Skin of body (tissue), 2 donors: ENCODE measurements around the gene PRSS27. TPM values are rescaled to one million over a fixed set of nuclear protein-coding genes. Genes with fewer than 3 reads are reported as not detected.
"Not testable (repeated sequence)": the region's sequence is repeated elsewhere in the genome, so short reads cannot be mapped to it uniquely, and the experiment has no call there.

Experiments
- DNase-seq: peaks from one replicate; lab custom pipeline; 2025; lab: John Stamatoyannopoulos, UW
- total RNA-seq: library from RNA; depleted of rRNA; stranded (reverse); fragments of >200 nt; gene quantifications from one replicate; pipeline ENCODE4 v1.2.3, GENCODE V29; 2014

PRSS27 gene
- total RNA-seq, 1 donor from 2014 or later: 0.39 TPM

DNA sequence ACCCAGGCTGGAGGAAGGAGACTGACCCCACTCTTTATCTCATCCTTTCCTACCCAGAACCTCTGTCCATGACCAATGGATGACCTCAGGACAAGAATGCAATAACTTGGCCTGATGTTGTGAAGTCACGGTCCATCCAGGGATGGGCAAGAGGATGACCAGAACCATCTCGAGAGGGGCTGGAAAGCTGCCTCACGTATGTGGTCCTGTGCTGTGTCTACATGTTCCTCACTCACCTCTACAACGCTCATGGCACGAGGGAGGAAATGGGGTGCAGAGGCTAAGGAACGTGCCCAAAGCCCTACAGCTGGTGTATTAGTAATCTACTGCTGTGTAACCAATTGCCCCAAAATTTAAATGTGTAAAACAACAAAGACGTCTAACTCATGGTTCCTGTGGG is 45.0 kb downstream of the PRSS27 start:
- DNase-seq: no peak

DNA sequence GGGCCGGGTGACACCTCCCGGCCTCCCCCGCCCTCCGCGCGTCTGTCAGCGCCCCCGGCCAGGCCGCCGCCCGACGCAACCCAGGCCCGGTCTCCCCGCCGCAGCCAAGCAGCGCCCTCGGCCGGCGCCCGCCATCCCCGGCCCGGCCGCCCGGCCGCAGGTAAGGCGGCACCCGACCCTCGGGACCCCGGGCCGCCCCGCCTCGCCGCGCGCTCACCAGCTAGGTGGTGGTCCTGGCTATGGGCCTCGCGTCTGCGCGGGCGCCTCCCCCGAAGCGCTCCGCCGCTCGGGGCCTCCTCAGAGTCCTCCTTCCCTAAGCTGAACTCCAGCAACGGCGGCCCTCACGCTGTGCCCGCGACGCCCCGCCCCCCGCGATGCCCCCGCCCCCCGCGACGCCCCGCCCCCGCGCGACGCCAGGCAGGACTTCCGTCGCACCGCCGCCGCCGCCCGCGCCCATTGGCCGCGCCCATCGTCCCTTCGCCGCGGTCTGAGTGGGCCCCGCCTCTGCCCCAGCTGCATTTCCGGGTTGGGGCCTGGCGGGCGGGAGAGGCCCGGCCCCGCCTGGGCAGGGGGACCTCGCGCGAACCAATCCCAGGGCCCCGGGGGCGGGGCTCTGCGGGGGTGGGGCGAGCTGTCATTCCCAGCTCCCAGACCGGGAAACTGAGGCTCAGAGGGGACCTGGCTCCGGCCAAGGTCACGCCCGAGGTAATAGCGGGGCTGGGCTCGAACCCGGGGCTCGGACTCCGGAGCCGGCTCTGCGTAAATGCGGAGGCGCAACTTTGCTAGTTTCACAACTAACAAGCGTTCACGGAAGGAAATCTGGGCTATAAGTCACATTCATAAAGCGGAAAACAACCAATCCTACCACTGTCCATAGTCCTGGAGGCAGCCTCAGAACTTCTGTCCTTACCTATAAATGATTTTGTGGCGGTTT is 46.7 kb downstream of the PRSS27 start:
- DNase-seq: peak; percentile 89

DNA sequence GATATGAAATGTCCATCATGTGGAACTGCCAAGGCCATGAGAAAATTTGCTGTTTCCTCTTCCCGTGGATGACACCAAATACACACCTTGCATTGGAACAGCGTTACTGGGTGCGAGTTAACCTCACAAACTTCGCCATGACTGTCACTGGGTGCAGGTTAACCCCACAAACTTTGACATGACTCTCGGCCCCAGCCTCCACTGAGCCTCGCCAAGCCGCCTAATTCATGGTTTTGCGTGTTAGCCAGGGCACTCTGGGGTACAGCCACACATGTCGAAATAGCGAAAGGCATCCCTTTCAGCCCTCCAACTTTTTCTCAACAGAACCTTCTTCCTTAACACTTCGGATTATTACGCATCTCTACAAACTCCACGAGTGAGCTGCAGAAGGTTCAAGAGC is 48.3 kb downstream of the PRSS27 start:
- DNase-seq: no peak

DNA sequence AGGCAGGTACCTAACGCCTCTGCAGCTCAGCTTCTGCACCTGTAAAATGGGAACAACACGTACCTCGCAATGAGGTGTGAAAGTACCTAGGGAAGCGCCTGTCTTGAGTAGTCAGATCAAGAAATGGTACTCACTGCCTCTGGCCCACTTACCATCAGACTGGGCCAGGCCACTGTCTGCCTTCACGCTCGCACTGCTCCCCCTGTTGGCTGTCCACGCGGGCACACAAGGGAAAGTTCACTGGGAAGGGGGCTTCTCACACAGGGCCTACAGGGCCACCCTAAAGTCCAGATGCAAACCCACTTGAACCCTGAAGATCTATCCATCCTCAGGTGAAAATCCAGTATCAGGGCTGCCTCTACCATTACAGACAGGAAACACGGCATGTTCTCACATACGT is 48.8 kb downstream of the PRSS27 start:
- DNase-seq: not testable (repeated sequence)

DNA sequence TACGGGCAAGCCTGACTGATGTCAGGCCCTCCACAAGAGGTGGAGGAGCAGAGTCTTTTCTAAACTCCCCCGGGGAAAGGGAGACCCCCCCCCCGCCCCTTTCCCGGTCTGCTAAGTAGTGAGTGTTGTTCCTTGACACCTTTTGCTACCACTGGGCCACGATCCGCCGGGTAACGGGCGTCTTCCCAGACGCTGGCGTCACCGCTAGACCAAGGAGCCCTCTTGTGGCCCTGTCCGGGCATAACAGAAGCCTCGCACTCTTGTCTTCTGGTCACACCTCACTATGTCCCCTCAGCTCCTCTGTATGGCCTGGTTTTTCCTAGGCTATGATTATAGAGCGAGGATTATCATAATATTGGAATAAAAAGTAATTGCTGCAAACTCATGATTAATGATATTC is 50.0 kb downstream of the PRSS27 start:
- not testable (repeated sequence) for DNase-seq

DNA sequence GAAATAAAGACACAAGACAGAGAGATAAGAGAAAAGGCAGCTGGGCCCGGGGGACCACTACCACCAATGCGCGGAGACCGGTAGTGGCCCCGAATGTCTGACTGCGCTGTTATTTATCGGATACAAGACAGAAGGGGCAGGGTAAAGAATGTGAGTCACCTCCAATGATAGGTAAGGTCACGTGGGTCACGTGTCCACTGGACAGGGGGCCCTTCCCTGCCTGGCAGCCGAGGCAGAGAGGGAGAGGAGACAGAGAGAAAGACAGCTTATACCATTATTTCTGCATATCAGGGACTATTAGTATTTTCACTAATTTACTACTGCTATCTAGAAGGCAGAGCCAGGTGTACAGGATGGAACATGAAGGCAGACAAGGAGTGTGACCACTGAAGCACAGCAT is 50.4 kb downstream of the PRSS27 start:
- not testable (repeated sequence) for DNase-seq

DNA sequence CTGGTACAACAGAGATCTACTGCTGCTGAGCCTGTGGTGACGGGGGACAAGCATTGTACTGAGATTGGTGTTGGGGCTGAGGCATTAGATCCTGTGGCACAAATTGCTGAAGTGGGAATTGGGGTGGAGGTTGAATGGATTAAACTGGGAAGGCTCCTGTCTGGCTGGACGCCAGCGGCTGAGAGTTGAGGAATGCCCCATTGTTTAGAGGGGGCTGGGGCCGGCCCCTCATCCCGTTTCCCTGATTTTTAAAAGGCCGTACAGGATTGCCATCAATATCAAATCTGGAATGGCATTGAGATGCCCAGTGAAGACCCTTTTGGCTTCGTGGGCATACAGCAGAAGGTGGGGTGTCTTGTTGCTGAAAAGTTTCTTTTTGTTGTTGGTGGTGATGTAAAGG is 53.4 kb downstream of the PRSS27 start:
- not testable (repeated sequence) for DNase-seq

DNA sequence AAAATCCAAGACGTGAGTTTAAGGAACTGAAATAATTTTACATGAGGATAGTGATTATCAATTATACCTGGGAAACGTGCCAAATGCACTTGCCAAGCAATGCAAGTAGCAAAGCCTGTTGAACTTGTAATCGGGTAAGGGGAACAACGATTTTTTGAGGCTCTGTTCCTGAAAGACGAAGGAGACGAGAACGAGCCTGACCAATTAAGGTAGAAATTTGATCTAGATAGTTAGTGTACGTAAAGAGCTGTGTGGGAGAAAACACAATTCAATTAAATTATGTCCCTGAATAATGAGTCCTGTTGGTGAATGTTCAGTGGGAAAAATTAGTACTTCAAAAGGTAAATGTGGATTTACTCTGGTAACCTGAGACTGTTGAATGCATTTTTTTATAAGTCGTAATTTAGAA is 55.4 kb downstream of the PRSS27 start:
- DNase-seq: no peak

DNA sequence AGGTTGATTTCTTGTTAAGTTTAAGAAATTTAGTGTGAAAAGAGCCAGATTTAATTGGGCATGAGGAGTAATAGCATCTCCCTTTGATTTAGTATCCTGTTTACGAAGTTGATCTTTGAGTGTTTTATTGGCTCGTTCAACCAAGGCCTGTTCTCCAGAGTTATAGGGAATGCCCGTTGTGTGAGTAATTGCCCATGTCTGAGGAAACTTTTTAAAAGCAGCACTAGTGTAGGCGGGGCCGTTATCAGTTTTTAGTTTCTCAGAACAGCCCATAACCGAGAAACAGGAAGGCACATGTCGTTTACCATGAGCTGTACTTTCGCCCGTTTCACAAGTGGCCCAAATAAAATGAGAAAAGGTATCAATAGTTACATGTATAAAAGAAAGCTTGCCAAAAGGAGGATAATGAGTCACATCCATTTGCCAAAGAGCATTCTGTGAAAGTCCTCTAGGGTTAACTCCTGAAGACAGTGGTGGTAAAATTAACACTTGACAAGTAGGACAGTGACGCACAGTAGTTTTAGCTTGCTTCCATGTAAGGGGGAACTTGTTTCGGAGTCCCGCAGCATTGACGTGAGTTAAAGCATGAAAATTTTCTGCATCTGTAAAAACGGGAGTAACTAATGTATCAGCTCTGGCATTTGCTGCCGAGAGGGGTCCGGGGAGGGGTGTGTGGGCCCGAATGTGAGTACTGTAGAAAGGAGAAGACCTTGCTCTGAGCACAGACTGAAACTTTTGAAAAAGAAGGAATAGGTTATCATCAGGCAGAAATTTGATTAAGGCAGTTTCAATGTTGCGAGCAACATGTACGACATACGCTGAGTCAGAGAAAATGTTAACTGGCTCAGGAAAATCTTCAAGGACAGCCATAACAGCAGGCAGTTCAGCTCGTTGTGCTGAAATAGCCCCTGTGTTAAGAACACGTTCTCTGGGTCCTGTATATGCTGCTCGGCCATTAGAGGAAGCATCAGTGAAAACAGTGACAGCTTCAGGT is 56.2 kb downstream of the PRSS27 start:
- no peak for DNase-seq

Other genes with a start within 250 kb of the PRSS27 start
- gene NTN3, start 248.9 kb downstream of the PRSS27 start, total RNA-seq: 3.4 TPM
- gene TBC1D24, start 245.1 kb downstream of the PRSS27 start, total RNA-seq: 8.8 TPM
- gene ATP6V0C, start 206.3 kb downstream of the PRSS27 start, total RNA-seq: 20.4 TPM
- gene AMDHD2, start 199.9 kb downstream of the PRSS27 start, total RNA-seq: 15.6 TPM
- gene CEMP1, start 188.8 kb downstream of the PRSS27 start, total RNA-seq: not detected
- gene PDPK1, start 182.2 kb downstream of the PRSS27 start, total RNA-seq: 18.9 TPM
- 13.6 TPM for gene KCTD5, start 37.7 kb downstream of the PRSS27 start, total RNA-seq
- gene SRRM2, start 32.4 kb upstream of the PRSS27 start, total RNA-seq: 234 TPM
- gene ELOB, start 57.1 kb upstream of the PRSS27 start, total RNA-seq: 109 TPM
- gene PRSS33, start 67.3 kb upstream of the PRSS27 start, total RNA-seq: not detected
- not detected for gene PRSS41, start 78.2 kb upstream of the PRSS27 start, total RNA-seq
- gene PRSS21, start 97.0 kb upstream of the PRSS27 start, total RNA-seq: not detected
- gene ZG16B, start 110.1 kb upstream of the PRSS27 start, total RNA-seq: 2.6 TPM
- 4.6 TPM for gene PRSS22, start 137.9 kb upstream of the PRSS27 start, total RNA-seq
- gene FLYWCH2, start 163.0 kb upstream of the PRSS27 start, total RNA-seq: 17.4 TPM
- gene FLYWCH1, start 191.7 kb upstream of the PRSS27 start, total RNA-seq: 10.9 TPM
- 18.8 TPM for gene KREMEN2, start 244.1 kb upstream of the PRSS27 start, total RNA-seq
- gene PAQR4, start 249.1 kb upstream of the PRSS27 start, total RNA-seq: 7.0 TPM